GM12878 (cell line): Measurements from ENCODE around the gene CYP4V2. TPM values are rescaled to one million over a fixed set of nuclear protein-coding genes. Genes with fewer than 3 reads are reported as not detected.

Experiments used
- ATAC-seq: fragments of 200-7000 bp; cut with Tn5 transposase; 3 replicates; pipeline ENCODE4 v1.9.1; 2020; ENCODE audit warnings: mild to moderate bottlenecking, moderate library complexity
- BruUV-seq: library from RNA; stranded (reverse); fragments of 400-500 nt; replicated peaks from 2 replicates; lab custom pipeline; 2021; lab: Mats Ljungman, UMichigan
- CTCF ChIA-PET: fragments of 300-600 bp; sonication (Branson Sonifier 250); formaldehyde crosslinking; extraction: SDS; loops from one replicate; lab custom pipeline; 2021; ENCODE audit warnings: inconsistent platforms; lab: Yijun Ruan, JAX
- POLR2A ChIA-PET: fragments of 350-600 bp; formaldehyde crosslinking; extraction: SDS; loops from one replicate; lab custom pipeline; 2021; ENCODE audit warnings: inconsistent platforms; lab: Charles Lee
- RAD21 ChIA-PET: fragments of 300-600 bp; sonication (Branson Sonifier 250); formaldehyde crosslinking; loops from one replicate; lab custom pipeline; 2023; ENCODE audit warnings: antibody characterized with exemption; ENCODE audit not compliant: unreplicated experiment; lab: Charles Lee
- SMC1A ChIA-PET: fragments of 300-600 bp; sonication (Branson Sonifier 250); formaldehyde crosslinking; loops from one replicate; lab custom pipeline; 2023; ENCODE audit not compliant: unreplicated experiment, uncharacterized antibody; lab: Charles Lee
- DNase-seq: peaks from one replicate; pipeline ENCODE4 v3.0.0-alpha.2; 2011; ENCODE audit warnings: low read depth, low spot score
- FAIRE-seq: peaks from 3 replicates; lab custom pipeline; 2011; peaks lifted over from hg19 to GRCh38; lab: Jason Lieb, UNC
- H2AFZ ChIP-seq: 2 replicates; pipeline ENCODE4 v1.6.0; 2011; ENCODE audit warnings: low read depth, low read length, control low read depth; ENCODE audit not compliant: control insufficient read depth
- H3K27ac ChIP-seq: 2 replicates; pipeline ENCODE4 v1.5.1; 2011; ENCODE audit warnings: control low read depth; ENCODE audit not compliant: control insufficient read depth, insufficient read depth
- H3K27me3 ChIP-seq, 2 experiments: replicated peaks in 1 of 2; 2 replicates each; pipeline versions ENCODE4 v1.6.0 to v1.6.1; 2011; ENCODE audit warnings: low read length in 1 of 2; ENCODE audit not compliant: control insufficient read depth in 2 of 2, insufficient read depth in 2 of 2
- H3K36me3 ChIP-seq, 2 experiments: 2 replicates each; pipeline ENCODE4 v1.5.1; 2011; ENCODE audit warnings: low read length in 1 of 2; ENCODE audit not compliant: control insufficient read depth in 2 of 2, insufficient read depth in 2 of 2
- H3K4me1 ChIP-seq: 2 replicates; pipeline ENCODE4 v1.6.1; 2011; ENCODE audit warnings: mild to moderate bottlenecking, low read length, moderate library complexity, mixed read lengths; ENCODE audit not compliant: control insufficient read depth, insufficient read depth
- H3K4me2 ChIP-seq: 2 replicates; pipeline ENCODE4 v1.6.0; 2011; ENCODE audit warnings: control low read depth; ENCODE audit not compliant: control insufficient read depth, insufficient read depth
- H3K4me3 ChIP-seq: fragments of 200-600 bp; sonication (generic); 2 replicates; pipeline ENCODE4 v1.5.1; 2016
- H3K79me2 ChIP-seq: 2 replicates; pipeline ENCODE4 v1.6.0; 2011; ENCODE audit warnings: low read length; ENCODE audit not compliant: control insufficient read depth, insufficient read depth
- H3K9ac ChIP-seq: 2 replicates; pipeline ENCODE4 v1.8.0; 2011; ENCODE audit warnings: low read length, control low read depth, mixed read lengths; ENCODE audit not compliant: control insufficient read depth, insufficient read depth
- H3K9me3 ChIP-seq: replicated peaks from 3 replicates; pipeline ENCODE4 v1.5.1; 2011; ENCODE audit warnings: mild to moderate bottlenecking, low read length; ENCODE audit not compliant: control insufficient read depth, insufficient read depth
- H4K20me1 ChIP-seq: 2 replicates; pipeline ENCODE4 v1.6.0; 2011; ENCODE audit not compliant: control insufficient read depth, insufficient read depth
- ASH2L ChIP-seq: fragments of 300-600, 200-600 bp; sonication (generic); IDR thresholded peaks from 2 replicates; pipeline ENCODE4 v1.6.1; 2017; ENCODE audit warnings: low read depth, mild to moderate bottlenecking, borderline replicate concordance
- BCL11A ChIP-seq: IDR thresholded peaks from 2 replicates; pipeline ENCODE4 v1.6.1; 2011; ENCODE audit warnings: low read depth, low read length
- CBFB ChIP-seq: IDR thresholded peaks from 2 replicates; pipeline ENCODE4 v1.6.1; 2016; ENCODE audit warnings: antibody characterized with exemption, low read depth
- ETV6 ChIP-seq, 2 experiments: fragments of 450-650 bp in 1 of 2; IDR thresholded peaks in 1 of 2; conservative IDR thresholded peaks in 1 of 2; 2 replicates each; pipeline ENCODE4 v1.6.1; 2014; ENCODE audit warnings: antibody characterized with exemption in 1 of 2, borderline replicate concordance in 1 of 2, low read depth in 1 of 2, mild to moderate bottlenecking in 1 of 2, moderate library complexity in 1 of 2
- EZH2 ChIP-seq: IDR thresholded peaks from 2 replicates; pipeline ENCODE4 v1.6.1; 2012; ENCODE audit warnings: low read depth, mild to moderate bottlenecking, control low read depth, inconsistent platforms, low read length, borderline replicate concordance; ENCODE audit not compliant: control insufficient read depth
- FOS ChIP-seq: IDR thresholded peaks from 3 replicates; pipeline ENCODE4 v1.6.1; 2011; ENCODE audit warnings: borderline replicate concordance; ENCODE audit not compliant: insufficient read length; ENCODE audit errors: extremely low read depth
- IKZF1 ChIP-seq: fragments of 450-650 bp; conservative IDR thresholded peaks from 2 replicates; pipeline ENCODE4 v1.6.1; 2017; ENCODE audit warnings: antibody characterized with exemption, mild to moderate bottlenecking
- MTA3 ChIP-seq: IDR thresholded peaks from 2 replicates; pipeline ENCODE4 v1.6.1; 2012; ENCODE audit warnings: low read length, inconsistent platforms, borderline replicate concordance
- SMAD1 ChIP-seq: fragments of 450-650 bp; IDR thresholded peaks from 2 replicates; pipeline ENCODE4 v1.6.1; 2018; ENCODE audit warnings: mild to moderate bottlenecking, low read depth; ENCODE audit not compliant: partially characterized antibody
- SMAD5 ChIP-seq: IDR thresholded peaks from 2 replicates; pipeline ENCODE4 v1.6.1; 2016; ENCODE audit warnings: antibody characterized with exemption, low read depth
- TARDBP ChIP-seq: IDR thresholded peaks from 2 replicates; pipeline ENCODE4 v1.6.1; 2016; ENCODE audit warnings: borderline replicate concordance
- ZNF274 ChIP-seq: IDR thresholded peaks from one replicate; pipeline ENCODE4 v1.8.0; 2011; ENCODE audit not compliant: insufficient read length, insufficient read depth
- ZSCAN29 ChIP-seq: fragments of 450-650 bp; IDR thresholded peaks from 2 replicates; pipeline ENCODE4 v1.6.1; 2017; ENCODE audit warnings: mild to moderate bottlenecking, moderate library complexity
- WGBS: methylation state at CpG from one replicate; pipeline ENCODE4 v1.1.6; 2016; ENCODE audit warnings: low lambda C conversion rate; ENCODE audit not compliant: insufficient replicate concordance, insufficient coverage; ENCODE audit errors: missing lambda C conversion rate; 5-methylcytosine and 5-hydroxymethylcytosine counted together
- in situ Hi-C: fragments of 300-500 bp; cut with MboI; formaldehyde crosslinking; loops from 9 replicates; pipeline ENCODE4 v1.14.3; 2018; ENCODE audit warnings: mixed read lengths
- intact Hi-C: fragments of 100-400 bp; cut with micrococcal nuclease; formaldehyde crosslinking; loops from one replicate; pipeline ENCODE4 v1.14.2; 2022; ENCODE audit not compliant: unreplicated experiment
- polyA plus RNA-seq, 11 experiments: library from polyadenylated mRNA; depleted of rRNA in 4 of 11; unstranded in 6 of 11; stranded (reverse) in 5 of 11; fragments of >200 nt; fragmentation: Nextera tagmentation in 4 of 11; fragmentation: Illumina TruSeq in 1 of 11; extraction: Ambion mirVana in 4 of 11; extraction: Trizol in 1 of 11; gene quantifications; 1 replicate in 1 of 11; 2 replicates in 10 of 11; pipeline versions ENCODE4 v1.2.1 to v1.2.3, GENCODE V29; 2011 to 2016; ENCODE audit warnings: inconsistent platforms in 2 of 11, missing spikeins in 2 of 11, low read depth in 1 of 11
- total RNA-seq, 4 experiments: library from RNA; depleted of rRNA in 3 of 4; stranded (reverse); fragments of >200 nt in 3 of 4; fragmentation: Illumina TruSeq in 1 of 4; extraction: Trizol in 1 of 4; gene quantifications; 2 replicates each; pipeline versions ENCODE4 v1.2.1 to v1.2.3, GENCODE V29; 2013 to 2021
- TF ChIP-seq, protein P1 (sequence below): IDR thresholded peaks from 2 replicates; pipeline ENCODE4 v1.6.1; 2011; ENCODE audit warnings: borderline replicate concordance, low read depth, mild to moderate bottlenecking, moderate library complexity, mixed read lengths, low read length; ENCODE audit not compliant: insufficient read depth; ENCODE audit errors: extremely low read length

The CYP4V2 gene
- total and polyA plus RNA-seq, 10 of the 15 experiments (the other 5 are each of a cell fraction or from before 2014, with no cell fraction given): 1.2 to 8.2 (median 6.8) TPM

DNA sequence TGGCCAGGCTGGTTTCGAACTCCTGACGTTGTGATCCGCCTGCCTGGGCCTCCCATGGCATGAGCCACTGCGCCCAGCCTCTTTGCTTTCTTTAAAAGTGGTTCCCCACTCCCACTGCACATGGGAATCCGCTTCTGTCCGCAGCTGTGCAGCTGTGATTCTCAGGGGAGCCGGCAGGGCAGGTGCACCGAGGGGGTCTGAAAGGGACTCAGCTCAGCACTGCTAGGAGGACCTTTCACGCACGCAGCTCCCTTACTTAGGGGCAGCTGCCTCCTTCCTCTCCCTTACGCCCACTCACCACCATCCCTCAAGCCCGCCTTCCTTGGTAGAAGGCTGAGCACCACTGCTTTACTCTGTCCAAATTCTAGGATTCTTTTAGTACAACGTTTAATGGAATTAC is 40.4 kb upstream of the CYP4V2 start:
- H3K9ac ChIP-seq: no peak overlapping the region
- H2AFZ ChIP-seq: no peak overlapping the region
- H3K27ac ChIP-seq: no peak overlapping the region
- no peaks in the 10 kb centered on the region for H3K4me1 ChIP-seq
- TF ChIP-seq BCL11A (no peak), ZSCAN29 (no peak), FOS (no peak), SMAD1 (no peak), IKZF1 (no peak)
- H4K20me1 ChIP-seq: no peaks in the 10 kb centered on the region
- WGBS: 27% methylated on average over 13 of the region's 13 CpGs
- DNase-seq (no peak), FAIRE-seq (no peak), ATAC-seq (no peak)
- in situ Hi-C loops: no loop called here
- no TSS peak for BruUV-seq
- H3K36me3 ChIP-seq: no peaks in the 10 kb centered on the region
- no peak overlapping the region for H3K4me3 ChIP-seq
- peaks cover 0 to 2% of the 10 kb centered on the region in 2 experiments; a peak in 1 of 4 replicates for H3K27me3 ChIP-seq
- H3K4me2 ChIP-seq: no peak overlapping the region
- ChIA-PET POLR2A (no interaction called here), SMC1A (no interaction called here), RAD21 (interaction anchor here (0.6 kb wide), 1 partner anchor 73 kb away, joined by 3 read pairs; no protein-coding TSS in a partner anchor), CTCF (interaction anchor here (1.5 to 3.4 kb wide), 3 partner anchors 10 to 17 kb away, joined by 4 to 12 read pairs (median 5); no protein-coding TSS in a partner anchor)
- intact Hi-C loops: no loop called here
- H3K9me3 ChIP-seq: no peaks in the 10 kb centered on the region
- no peaks in the 10 kb centered on the region for H3K79me2 ChIP-seq

DNA sequence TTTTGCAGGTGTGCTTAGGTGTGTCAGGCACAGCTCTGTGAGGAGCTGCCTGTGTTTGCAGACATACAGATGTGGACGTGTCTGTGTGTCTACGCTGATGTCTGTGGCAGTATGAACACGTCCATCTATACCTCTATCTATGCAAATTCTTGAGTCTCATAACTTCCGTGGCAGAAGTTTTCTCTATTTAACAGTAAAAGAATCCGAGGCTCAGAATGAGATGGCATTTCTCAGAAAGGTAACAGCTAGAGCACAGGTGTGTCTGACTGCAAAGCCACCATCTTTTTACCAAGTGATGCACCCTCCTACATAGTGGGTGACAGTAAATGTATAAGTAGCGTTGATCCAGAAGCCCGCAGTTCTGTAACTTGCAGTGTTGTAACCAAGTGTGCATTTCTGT is 39.9 kb upstream of the CYP4V2 start:
- ChIA-PET RAD21 (no interaction called here), SMC1A (no interaction called here), POLR2A (no interaction called here), CTCF (interaction anchor here (1.9 to 3.4 kb wide), 2 partner anchors 10 to 14 kb away, joined by 5 to 12 read pairs; no protein-coding TSS in a partner anchor)
- Histone ChIP-seq H3K4me1 (no peaks in the 10 kb centered on the region), H3K27me3 (no peaks in the 10 kb centered on the region), H2AFZ (no peak overlapping the region), H3K9me3 (no peaks in the 10 kb centered on the region), H3K4me2 (no peak overlapping the region), H3K79me2 (no peaks in the 10 kb centered on the region), H3K9ac (no peak overlapping the region), H3K36me3 (no peaks in the 10 kb centered on the region), H3K27ac (no peak overlapping the region), H3K4me3 (no peak overlapping the region), H4K20me1 (no peaks in the 10 kb centered on the region)
- no peak for ATAC-seq
- 8% methylated on average over 7 of the region's 7 CpGs for whole genome bisulfite sequencing
- intact Hi-C loops: no loop called here
- no peak for DNase-seq
- FAIRE-seq: no peak
- in situ Hi-C loops: no loop called here
- BruUV-seq: no TSS peak
- TF ChIP-seq ZSCAN29 (no peak), BCL11A (no peak), CBFB (no peak), ZNF274 (no peak), SMAD5 (no peak), MTA3 (no peak), EZH2 (no peak), TARDBP (no peak), ETV6 (conservative IDR thresholded peaks at IDR 0.05 in 1 of 2, IDR thresholded peaks at IDR 0.05 in 1 of 2; ENCODE audit: borderline replicate concordance in 1 of 2, low read depth in 1 of 2) (no peak), ASH2L (no peak)
- TF ChIP-seq, protein P1, sequence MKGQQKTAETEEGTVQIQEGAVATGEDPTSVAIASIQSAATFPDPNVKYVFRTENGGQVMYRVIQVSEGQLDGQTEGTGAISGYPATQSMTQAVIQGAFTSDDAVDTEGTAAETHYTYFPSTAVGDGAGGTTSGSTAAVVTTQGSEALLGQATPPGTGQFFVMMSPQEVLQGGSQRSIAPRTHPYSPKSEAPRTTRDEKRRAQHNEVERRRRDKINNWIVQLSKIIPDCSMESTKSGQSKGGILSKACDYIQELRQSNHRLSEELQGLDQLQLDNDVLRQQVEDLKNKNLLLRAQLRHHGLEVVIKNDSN: no peak
